ENCODE data around the gene SDS.

The SDS gene

DNA sequence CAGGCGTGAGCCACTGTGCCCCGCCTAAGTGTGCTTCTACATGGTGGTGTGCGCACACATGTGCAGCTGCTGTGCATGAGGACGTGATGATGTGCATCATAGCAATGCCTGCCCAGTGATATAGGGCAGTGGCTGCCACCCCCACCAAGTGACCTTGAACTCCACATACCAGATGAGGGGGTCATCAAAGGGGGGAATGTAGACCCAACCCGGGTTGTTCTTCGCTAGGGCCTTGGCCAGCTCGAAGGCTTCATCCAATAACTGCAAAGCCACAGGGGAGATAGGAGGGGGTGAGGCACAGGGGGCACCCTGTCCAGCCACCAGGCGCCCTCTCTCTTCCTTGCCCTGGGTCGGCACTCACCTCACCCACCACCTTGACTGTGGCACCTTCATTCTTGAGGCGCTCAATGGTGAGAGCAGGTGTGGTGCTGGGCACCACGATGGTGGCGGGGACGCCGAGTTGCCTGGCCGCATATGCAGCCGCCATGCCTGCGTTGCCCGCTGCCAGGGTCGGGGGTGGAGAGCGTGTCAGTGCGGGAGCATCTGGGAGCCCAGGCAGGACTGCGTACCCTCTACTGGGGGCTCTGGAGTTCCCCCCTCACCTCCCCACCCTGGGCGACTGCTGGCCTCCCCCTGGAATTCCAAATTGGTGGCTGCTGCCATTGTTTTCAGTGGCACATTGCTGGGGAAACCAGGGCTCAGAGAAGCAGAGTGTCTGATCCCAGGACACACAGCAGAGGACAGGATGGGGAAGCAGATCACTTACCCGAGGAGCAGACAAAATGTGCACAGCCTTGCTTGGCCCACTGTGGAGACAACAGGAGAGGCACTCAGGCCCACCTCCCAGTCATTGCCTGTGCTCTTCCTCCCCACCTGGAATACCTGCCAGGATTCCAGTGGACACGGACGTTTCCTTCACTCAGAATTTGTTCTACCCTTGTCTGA is 5.1 kb downstream of the SDS start:
- DNase-seq: no peak

DNA sequence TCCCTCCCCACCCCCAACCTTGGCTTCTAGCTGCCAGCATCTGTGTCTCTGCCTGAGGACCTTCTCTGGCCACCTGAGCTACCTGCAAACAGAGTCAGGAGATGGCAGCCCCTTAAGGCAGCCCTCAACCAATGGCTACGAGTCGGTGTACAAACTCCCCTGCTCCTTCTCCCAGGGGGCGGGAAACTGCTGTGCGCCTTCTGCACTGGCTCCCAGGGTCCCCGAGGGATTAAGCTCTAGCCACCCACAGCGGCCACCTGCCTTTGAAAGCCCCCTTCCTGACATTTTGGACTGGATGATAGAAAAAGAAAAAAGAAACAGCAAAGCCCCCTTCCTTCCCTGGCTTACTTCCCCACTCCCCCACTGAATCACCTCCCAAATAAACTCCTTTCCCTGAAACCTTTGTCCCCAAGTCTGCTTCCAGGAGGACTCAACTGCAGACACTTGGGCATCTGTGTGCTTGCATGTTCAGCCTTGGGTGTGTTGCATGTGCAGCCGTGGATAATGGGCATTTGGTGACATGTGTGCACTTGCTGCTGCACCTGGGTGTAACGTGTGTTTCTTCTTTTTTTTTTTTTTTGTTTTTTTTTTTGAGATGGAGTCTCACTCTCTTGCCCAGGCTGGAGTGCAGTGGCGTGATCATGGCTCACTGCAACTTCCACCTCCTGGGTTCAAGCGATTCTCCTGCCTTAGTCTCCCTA is 6.0 kb downstream of the SDS start:
- DNase-seq: no peak

DNA sequence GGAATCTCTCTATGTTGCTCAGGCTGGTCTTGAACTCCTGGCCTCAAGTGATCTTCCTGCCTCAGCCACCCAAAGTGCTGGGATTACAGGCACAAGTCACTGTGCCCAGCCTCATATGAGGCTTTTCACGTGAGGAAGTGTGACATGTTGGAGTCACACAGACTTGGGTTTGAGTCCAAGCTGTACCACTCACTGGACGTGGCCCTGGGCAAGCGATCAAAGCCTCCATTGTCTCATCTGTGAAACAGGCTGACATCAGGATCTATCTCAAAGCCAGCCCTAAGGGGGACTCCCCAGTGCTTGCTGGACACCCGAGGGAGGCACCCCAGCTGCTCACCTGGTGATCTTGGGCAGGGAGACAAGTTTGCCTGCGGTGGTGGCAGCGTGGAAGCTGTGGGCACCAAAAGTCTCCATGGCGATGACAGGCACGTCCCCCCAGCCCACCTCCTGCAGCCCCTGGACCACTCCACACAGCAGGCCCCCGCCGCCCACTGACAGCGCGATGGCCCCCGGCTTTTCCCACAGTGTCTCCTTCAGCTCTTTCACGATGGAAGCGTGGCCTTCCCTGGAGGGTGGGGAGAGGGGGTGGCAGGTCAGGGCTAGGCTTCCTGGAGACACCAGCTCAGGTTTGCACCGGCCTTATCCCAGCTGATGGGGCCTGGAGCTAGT is 6.7 kb downstream of the SDS start:
- no peak for DNase-seq

DNA sequence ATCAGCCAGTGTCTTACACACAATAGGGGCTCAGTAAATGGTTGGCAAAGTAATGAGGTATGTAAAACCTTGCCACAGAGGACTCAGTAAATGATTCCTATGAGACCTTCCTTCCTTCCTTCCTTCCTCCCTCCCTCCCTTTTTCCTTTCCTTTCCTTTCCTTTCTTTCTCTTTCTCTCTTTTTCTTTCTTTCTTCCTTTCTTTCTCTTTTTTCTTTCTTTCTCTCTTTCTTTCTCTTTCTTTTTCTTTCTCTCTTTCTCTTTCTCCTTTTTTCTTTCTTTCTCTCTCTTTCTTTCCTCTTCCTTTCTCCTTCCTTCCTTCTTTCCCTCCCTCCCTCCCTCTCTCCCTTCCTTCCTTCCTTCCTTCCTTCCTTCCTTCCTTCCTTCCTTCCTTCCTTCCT is 7.5 kb downstream of the SDS start:
- no peak for DNase-seq

DNA sequence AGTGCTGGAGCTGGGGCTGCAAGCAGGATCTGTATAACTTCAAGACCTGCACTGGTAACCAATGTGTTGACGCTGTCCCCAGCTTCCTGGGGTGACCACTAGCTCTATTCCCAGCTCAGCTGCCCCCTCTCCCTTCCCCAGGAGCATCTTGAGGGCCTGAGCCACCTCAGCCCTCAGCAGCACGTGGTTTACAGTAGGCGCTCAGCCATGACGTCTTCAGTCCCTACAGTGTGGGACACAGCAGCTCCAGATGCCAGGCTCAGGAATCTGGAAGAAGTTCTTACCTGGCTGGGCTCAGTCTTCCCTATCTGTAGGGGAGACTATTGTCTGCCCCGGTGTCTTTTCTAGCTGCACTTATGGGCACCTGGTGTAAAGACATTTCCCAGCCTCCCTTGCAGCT is 8.6 kb downstream of the SDS start:
- no peak for DNase-seq

DNA sequence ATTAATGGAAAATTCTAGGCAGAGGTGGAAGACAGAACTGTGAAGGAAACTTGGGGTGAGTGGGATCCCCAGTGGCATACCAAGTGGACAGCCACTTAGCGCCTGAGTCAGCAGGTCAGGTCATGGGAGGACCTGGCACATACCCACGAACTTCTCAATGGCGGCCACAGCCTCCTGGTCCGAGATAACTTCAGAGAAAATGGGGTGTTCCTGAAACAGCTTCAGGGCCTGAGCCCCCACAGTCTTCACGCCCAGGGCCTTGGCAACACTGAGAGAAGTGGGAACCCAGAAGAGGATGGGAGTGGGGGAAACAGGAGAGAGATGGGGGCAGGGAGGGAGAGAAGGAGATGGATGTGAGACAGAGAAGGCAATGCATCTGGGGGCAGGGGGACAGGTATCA is 9.9 kb downstream of the SDS start:
- DNase-seq: no peak

DNA sequence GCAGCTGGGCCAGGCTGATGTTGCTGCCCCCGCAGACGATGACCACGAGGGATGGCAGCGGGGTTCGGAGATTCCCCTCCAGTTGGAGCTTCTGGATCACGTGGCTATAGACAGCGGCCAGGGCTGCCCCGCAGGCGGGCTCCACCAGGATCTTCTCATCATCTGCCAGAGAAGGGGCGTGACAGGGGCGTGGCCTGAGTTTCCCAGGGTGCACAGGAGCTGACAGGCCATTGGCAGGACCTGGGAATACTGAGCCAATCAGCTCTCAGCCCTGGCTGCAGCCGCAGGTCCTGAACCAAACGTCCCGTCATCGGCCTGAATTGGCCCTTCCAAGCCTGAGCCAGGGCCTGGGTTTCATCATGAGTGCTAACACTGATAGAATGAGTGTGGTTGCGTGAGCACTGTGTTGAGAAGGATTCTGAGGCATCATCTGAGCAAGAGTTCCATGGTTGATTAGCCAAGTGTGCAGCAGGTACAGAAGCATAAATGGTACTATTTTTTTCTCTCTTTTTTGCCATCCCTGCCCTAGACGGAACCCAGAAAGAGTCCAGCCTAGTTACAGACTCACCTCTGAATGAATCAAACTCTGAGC is 10.6 kb downstream of the SDS start:
- no peak for DNase-seq

DNA sequence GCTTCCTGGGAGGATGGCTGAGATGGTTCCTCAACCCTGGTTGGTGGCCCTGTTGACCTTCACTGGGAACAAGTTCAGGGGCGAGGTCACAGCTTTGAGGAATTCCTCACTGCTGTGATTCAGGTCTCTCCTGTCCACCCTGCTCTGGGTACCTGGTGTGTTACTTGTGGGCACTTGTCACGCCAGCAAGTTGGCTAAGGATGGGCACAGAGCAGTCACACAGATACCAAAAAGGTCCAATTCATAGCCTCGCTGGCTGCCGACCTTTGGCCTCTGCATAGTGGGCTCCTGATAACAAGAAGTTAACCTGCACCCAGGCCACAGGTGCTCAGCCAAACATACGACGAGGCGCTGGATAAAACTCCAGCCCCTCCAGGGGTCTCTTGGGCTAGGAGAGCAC is 11.2 kb downstream of the SDS start:
- no peak for DNase-seq

DNA sequence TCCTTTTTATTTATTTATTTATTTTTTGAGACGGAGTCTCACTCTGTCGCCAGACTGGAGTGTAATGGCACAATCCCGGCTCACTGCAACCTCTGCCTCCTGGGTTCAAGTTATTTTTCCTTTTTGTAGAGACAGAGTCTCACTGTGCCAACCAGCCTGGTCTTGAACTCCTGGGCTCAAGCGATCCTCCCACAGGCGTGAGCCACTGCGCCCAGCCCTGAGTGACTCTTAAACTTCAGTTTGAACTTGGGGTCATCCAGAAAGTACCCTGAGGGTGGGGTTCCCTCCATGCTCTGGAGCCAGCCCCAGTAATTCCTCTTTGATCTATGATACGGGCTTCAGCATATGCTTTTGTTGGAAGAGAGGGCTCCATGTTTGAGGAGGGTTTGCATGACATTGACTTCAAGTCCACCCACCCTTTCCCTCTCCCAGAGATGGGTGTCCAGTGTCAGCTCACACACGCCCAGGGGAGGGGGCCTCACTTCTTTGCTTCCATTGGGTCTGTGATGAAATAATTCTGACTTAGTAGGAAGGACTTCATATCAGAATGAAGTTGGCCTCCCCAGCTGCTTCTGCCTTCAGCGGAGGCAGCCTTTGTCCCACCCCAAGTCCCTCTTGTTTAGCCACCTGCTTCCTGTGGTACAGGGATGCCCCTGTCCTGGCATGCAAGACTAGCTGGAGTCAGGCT is 11.9 kb downstream of the SDS start:
- DNase-seq: no peak

DNA sequence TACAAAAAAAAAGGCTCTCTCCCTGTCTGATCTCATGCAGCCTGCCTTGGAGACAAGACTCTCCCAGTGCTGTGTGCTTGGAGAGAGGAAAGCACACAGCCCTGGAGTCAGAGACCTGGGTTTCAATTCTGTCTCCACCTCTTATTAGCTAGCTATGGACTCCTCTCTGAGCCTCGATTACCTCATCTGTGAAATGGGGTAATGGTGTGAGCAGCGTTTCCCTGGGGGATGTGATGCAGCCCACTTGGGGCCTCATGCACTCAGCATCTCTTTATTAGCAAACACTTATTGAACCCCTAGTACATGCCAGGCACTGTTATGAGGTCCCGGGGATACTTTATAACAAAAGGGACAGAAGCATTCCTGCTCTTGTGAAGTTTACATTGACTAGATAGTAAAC is 12.5 kb downstream of the SDS start:
- DNase-seq: no peak

DNA sequence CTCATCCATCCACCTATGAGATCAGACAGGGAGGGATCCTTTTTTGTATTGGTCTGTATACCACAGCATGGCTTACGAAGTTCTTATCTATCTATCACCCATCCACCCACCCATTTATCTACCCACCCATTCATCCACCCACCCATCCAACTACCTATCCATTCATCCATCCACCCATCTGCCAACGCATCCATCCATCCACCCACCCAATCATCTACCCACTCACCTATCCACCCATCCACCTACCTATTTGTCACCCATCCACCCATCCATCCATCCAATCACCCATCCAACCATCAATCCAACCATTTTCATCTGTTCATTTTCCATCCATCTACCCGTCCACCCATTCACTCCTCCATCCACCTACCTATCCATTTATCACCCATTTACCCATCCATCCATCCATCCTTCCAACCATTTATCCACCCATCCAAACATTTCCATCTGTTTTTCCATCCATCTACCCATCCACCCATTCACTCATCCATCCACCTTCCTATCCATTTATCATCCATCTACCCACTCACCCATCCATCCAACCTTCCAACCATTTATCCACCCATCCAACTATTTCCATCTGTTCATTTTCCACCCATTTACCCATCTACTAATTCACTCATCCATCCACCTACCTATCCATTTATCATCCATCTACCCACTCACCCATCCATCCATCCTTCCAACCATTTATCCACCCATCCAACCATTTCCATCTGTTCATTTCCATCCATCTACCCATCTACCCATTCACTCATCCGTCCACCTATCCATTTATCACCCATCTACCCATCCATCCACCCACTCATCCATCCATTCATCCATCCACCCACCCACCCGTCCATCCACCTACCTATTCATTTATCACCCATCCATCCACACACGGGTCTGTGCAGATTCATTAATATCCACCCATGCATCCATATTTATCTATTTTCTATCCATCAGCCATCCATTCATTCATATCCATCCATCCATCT is 13.3 kb downstream of the SDS start:
- DNase-seq: no peak

DNA sequence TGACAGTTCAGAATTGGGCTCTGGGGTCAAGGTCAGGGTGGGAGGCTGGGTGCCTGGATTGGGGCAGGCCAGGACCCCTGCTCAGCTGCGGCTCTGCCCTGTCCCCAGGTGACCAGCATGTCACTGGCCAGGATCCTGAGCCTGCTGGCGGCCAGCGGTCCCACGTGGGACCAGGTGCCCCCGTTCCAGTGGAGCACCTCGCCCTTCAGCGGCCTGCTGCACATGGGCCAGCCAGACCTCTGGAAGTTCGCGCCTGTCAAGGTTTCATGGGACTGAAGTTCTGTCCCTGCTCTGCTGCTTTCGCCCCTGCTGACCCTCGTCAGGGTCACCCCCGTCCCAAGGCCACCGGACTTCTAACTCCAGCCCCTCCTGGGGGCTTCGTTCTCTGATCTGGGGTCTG is 15.3 kb downstream of the SDS start:
- DNase-seq: no peak

DNA sequence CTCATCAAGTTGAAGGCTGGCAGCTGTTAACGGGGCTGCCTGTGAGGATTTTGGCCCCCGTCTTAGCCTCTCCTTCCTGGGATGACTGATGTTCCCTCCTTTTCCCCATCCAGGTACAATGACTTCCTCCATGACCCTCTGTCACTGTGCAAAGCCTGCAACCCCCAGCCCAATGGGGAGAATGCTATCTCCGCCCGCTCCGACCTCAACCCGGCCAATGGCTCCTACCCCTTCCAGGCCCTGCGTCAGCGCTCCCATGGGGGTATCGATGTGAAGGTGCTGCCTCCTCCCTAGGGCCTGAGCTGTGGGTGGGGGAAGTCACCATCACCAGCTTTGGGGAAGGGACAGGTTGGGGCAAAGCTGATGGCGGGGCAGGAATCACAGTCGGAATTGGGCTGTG is 16.1 kb downstream of the SDS start:
- no peak for DNase-seq

DNA sequence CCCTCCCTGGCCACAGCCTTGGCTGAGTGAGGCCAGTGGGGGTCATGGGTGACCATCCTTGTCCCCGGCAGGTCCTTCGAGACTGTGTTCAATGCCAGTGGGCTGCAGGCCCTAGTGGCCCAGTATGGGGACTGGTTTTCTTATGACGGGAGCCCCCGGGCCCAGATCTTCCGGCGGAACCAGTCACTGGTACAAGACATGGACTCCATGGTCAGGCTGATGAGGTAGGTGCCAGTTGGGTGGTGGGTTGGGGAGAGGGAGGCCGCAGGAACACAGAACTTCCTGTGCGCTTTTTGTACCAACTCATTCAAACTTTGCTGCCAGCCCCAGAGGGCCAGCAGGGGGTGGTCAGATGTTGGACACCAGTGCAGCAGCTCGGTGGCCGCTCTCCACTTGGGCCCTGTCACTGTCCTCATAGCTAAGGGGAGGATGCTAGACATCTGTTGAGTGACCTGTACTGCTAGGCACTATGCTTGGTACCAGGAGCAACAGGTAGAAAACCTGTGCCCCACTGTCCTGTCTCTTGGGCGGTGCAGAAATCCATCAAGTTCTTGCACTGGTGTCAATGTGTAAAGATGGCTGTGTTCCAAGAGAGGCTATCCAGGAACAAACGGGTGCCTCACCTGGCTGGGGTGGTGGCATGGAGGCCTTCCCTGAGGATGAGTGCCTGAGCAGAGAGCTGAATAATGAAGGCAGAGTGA is 16.7 kb downstream of the SDS start:
- DNase-seq: no peak

DNA sequence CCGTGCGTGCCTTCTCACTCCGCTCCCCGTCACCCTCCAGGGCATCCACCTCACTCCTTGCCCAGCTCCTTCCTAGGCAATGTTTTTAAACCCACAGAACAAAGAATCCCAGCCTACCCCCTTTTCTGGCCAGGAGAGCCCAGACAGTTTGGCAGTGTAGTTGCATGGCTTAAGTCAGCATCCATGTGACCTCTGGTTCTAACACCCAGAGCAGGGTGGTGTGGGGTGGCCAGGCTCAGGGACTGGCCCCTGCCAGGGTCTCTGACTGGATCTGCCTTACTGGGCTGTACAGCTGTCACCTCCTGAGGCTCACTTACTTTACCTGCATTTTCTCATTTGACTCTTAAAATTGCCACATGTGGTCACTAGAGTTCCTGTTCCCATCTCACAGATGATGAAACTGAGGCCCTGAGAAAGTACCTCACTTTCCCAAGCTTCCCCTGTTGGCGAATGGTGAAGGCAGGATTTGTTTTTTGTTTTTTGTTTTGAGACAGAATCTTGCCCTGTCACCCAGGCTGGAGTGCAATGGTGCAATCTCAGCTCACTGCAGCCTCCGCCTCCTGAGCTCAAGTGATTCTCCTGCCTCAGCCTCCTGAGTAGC is 18.3 kb downstream of the SDS start:
- no peak for DNase-seq

DNA sequence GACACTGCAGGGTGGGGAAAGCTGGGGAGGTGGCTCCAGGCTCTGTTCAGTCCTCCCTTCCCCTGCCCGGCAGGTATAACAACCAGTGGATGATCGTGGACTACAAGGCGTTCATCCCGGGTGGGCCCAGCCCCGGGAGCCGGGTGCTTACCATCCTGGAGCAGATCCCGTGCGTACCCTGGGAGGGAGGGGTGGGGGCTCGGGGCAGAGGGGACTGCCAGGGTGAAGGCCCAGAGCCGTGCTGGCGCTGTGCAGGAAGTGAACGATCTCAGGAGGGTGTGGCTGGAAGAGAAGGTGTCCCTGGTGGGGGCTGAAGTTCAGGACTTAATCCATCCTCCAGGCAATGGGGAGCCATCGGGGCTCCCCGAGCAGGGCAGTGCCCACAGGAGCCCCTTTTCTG is 18.9 kb downstream of the SDS start:
- DNase-seq: no peak

DNA sequence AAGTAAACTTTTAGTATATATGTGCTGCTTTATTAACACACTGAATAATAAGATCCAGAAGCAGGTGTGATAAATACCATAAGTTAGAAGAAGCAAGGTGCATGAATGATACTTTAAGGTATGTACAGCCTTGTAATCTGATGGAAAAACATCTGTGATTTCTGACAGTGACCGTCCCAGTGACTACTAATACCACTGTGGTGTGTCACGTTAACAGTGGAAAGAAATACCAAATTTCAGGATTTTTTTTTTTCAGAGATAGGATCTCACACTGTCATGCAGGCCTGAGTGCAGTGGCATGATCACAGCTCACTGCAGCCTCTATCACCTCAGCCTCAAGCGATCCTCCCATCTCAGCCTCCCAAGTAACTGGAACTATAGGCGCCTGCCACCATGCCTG is 21.5 kb downstream of the SDS start:
- DNase-seq: no peak

DNA sequence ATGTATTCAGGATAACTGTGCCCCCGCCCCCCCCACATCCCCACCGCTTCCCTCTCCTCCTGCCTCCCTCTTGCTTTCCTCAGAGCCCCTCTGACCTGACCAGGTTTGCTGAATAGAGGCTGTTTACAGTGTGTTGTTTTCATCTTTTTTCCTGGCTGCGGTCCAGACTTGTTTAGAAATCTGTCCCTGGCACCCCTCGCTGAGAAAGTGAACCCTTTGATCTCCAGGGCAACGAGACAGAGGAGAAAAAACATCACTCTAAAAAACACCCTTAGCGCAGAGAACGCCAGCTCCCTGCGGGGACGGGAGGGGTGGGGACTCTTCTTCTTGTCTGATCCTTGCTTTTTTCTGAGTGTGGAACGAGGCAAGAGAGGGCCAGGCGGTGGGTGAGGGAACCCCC is 22.5 kb downstream of the SDS start:
- DNase-seq: no peak

DNA sequence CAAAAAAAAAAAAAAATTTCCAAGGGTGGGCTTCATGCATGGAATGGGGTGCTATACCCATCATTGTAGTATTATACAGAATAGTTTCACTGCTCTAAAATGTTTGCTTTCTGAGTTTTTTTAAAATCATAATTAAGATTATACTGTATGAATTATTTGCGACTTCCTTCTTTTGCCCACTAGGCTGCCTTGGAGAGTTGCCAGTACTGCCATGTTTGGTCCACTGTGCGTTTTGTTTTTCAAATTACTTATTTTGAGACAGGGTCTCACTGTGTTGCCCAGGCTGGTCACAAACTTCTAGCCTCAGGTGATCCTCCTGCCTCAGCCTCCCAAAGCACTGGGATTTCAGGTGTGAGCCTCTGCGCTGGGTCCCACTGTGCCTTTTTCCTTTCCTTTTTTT is 25.4 kb downstream of the SDS start:
- DNase-seq: no peak

DNA sequence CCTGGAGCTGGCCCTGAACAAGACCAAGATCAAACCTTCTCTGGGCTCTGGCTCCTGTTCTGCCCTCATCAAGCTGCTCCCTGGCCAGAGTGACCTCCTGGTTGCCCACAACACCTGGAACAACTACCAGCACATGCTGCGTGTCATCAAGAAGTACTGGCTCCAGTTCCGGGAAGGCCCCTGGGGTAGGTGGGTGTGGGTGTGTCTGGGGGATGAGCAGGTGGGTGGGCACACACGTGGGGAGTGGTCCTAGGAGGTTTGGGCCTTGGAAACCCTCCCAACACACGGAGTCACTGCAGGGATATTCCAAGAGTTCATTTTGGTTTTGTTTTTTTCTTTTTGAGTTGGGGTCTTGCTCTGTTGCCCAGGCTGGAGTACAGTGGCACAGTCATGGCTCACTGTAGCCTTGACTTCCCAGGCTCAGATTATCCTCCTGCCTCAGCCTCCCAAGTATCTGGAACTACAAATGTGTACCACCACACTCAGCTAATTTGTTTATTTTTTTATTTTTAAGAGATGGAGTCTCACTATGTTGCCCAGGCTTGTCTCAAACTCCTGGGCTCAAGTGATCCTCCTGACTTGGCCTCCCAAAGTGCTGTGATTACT is 28.8 kb downstream of the SDS start:
- no peak for DNase-seq
